Left lung (tissue), 10 donors: ENCODE measurements around the gene PRSS38. TPM values are rescaled to one million over a fixed set of nuclear protein-coding genes. Genes with fewer than 3 reads are reported as not detected.

Source experiments
- ATAC-seq: fragments of 200-7000 bp; cut with Tn5 transposase; one replicate; pipeline ENCODE4 v1.9.1; 2020; ENCODE audit warnings: moderate library complexity
- DNase-seq, 4 donors: peaks; one replicate each; pipeline ENCODE4 v3.0.0-alpha.2; 2013 to 2020
- H3K27ac ChIP-seq, 2 donors: fragments of 200-600 bp; sonication (generic) in 1 of 2; one replicate each; pipeline versions ENCODE4 v1.5.0 to v1.8.0; 2020 to 2021
- H3K27me3 ChIP-seq, 2 donors: fragments of 200-600 bp; sonication (generic) in 1 of 2; one replicate each; pipeline versions ENCODE4 v1.5.0 to v1.8.0; 2020 to 2021
- H3K36me3 ChIP-seq, 2 donors: fragments of 200-600 bp; sonication (generic) in 1 of 2; one replicate each; pipeline versions ENCODE4 v1.5.0 to v1.8.0; 2020 to 2021
- H3K4me1 ChIP-seq, 2 donors: fragments of 200-600 bp; one replicate each; pipeline ENCODE4 v1.8.0; 2021
- H3K4me3 ChIP-seq, 2 donors: fragments of 200-600 bp; sonication (generic) in 1 of 2; one replicate each; pipeline versions ENCODE4 v1.5.0 to v1.8.0; 2020 to 2021; ENCODE audit warnings: mild to moderate bottlenecking in 1 of 2
- H3K9me3 ChIP-seq, 2 donors: fragments of 200-600 bp; sonication (generic) in 1 of 2; one replicate each; pipeline versions ENCODE4 v1.5.0 to v1.8.0; 2020 to 2021
- intact Hi-C, 2 donors: fragments of 100-400 bp; cut with DNase I; formaldehyde crosslinking; loops; one replicate each; pipeline versions ENCODE4 v1.11.2 to v1.14.2; 2022
- polyA plus RNA-seq, 6 donors: library from polyadenylated mRNA; unstranded; fragments of 120-200 nt; gene quantifications; one replicate each; pipeline ENCODE4 v1.2.1, GENCODE V29; 2013; ENCODE audit not compliant: insufficient read length in 6 of 6
- total RNA-seq, 2 donors: library from RNA; stranded (reverse); fragmentation: NEBNext Ultra II Directional; extraction: Animal tissue kit (Norgen Biotek cat#: 25700); gene quantifications; one replicate each; pipeline ENCODE4 v1.2.1, GENCODE V29; 2021
- TF ChIP-seq, protein P1 (sequence below), 2 donors: fragments of 200-600 bp; sonication (generic) in 1 of 2; IDR thresholded peaks; one replicate each; pipeline versions ENCODE4 v1.5.0 to v1.8.0; 2021; ENCODE audit warnings: antibody characterized with exemption in 2 of 2
- donor health status: DM: no; HTN: yes; CAD: no.
- donor health status: DM: no; HTN: no; CAD: no.

The PRSS38 gene
- total and polyA plus RNA-seq, 8 donors, result not detected

DNA sequence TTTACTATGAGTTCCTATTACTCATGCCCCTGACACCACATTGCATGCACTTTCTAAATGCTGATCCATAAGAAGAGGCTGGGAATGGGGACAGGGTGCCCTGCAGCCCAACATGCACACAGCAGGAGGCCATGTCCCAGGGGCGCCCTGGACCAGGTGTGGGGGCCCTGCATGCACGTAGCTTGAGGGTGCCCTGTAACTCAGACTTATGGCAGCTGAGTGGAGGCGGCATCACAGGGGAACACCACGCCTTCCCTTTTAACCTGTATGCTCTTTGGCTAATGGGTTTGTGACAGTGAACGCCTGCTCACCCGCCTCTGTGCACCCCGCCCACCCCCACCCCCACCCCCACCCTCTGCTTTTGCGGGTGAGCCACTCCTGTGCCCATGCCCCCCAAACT is 44.1 kb upstream of the PRSS38 start:
- Histone ChIP-seq H3K4me3 (no peak overlapping the region), H3K4me1 (peaks cover 0 to 12% of the 10 kb centered on the region in 2 donors), H3K27ac (no peak overlapping the region), H3K27me3 (no peaks in the 10 kb centered on the region), H3K36me3 (peaks cover 0 to 69% of the 10 kb centered on the region in 2 donors), H3K9me3 (no peaks in the 10 kb centered on the region)
- TF ChIP-seq, protein P1, sequence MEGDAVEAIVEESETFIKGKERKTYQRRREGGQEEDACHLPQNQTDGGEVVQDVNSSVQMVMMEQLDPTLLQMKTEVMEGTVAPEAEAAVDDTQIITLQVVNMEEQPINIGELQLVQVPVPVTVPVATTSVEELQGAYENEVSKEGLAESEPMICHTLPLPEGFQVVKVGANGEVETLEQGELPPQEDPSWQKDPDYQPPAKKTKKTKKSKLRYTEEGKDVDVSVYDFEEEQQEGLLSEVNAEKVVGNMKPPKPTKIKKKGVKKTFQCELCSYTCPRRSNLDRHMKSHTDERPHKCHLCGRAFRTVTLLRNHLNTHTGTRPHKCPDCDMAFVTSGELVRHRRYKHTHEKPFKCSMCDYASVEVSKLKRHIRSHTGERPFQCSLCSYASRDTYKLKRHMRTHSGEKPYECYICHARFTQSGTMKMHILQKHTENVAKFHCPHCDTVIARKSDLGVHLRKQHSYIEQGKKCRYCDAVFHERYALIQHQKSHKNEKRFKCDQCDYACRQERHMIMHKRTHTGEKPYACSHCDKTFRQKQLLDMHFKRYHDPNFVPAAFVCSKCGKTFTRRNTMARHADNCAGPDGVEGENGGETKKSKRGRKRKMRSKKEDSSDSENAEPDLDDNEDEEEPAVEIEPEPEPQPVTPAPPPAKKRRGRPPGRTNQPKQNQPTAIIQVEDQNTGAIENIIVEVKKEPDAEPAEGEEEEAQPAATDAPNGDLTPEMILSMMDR (IDR thresholded peaks at IDR 0.05), result no peak
- ATAC-seq (no peak), DNase-seq (no peak)
- intact Hi-C loops, result no loop called here

DNA sequence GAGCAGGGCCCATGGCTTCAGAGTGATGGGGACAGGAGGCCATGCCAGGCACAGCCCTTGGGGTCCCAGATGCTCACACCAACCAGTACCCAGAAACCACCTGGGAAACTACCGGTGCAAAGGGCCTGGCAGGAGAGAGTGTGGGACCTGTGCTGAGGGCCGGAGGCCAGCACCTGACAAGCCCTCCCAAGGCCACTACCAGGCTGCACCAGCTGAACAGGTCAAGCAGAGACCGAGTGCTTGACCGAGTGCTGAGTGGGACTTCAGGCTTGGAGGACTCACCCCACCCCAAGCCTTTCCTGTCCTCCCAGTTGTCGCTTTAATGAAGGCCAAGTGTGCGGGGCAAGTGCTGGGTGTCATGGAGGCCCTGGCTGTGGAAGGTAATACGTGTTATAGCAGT is 43.7 kb upstream of the PRSS38 start:
- no peak overlapping the region for H3K4me3 ChIP-seq
- TF ChIP-seq, protein P1 (IDR thresholded peaks at IDR 0.05), result no peak
- DNase-seq (no peak), ATAC-seq (peak; percentile 10)
- H3K9me3 ChIP-seq, result no peaks in the 10 kb centered on the region
- H3K27ac ChIP-seq, result no peak overlapping the region
- intact Hi-C loops, result no loop called here
- H3K4me1 ChIP-seq, result peaks cover 0 to 9% of the 10 kb centered on the region in 2 donors
- no peaks in the 10 kb centered on the region for H3K27me3 ChIP-seq
- peaks cover 0 to 73% of the 10 kb centered on the region in 2 donors for H3K36me3 ChIP-seq

DNA sequence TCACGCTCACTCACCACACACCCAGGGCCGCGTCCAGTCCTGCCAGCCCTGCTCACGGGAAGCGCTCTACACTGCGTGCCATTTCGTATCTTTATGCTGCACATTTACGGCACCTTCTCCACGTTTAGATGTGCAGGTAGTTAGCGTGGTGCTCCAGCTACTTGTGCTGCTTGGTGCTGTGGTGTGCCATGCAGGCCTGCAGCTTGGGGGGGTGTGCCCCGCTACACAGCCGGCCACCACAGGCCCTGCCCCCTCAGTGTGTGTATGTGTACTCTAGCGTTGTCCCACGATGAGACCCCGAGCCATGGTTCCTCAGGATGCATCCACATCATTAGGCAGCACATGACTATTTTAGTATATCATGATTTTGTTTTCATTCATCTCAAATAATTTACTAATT is 41.9 kb upstream of the PRSS38 start:
- Histone ChIP-seq H3K4me1 (no peaks in the 10 kb centered on the region), H3K36me3 (peaks cover 0 to 58% of the 10 kb centered on the region in 2 donors), H3K4me3 (no peak overlapping the region), H3K27ac (no peak overlapping the region), H3K9me3 (no peaks in the 10 kb centered on the region), H3K27me3 (no peaks in the 10 kb centered on the region)
- ATAC-seq (no peak), DNase-seq (no peak)
- intact Hi-C loops, result no loop called here
- TF ChIP-seq, protein P1 (IDR thresholded peaks at IDR 0.05), result no peak

DNA sequence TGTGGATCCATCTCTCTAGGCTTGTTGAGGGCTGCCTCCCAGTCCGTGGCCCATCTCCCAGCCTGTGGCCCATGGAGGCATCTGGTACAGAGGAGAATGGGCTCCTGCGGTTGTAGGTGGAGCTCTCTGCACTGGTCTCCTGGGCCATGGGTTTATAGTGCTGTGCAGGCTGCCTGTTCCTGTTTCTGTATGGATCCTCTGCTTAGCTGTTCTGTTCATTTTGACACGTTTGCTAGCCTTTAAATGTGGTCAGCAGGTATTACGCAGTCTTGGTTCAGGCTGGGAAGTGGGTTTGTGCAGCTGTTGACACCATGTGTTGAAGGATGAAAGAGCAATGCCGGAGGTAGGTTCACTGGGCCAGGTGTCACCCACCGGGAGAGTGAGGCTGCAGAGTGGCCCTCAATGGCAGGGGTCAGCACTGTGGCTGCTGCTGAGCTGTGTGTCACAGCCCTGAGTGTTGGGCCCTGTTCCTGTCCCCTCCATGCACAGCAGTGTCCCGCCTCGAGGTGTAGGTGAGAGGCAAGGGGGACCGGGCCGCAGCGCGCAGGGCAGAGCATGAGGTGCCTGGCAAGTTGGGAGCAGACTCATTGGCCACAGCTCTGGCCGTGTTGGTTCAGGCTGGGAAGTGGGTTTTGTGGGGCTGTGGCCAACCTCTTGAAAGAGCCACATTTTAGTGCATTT is 41.3 kb upstream of the PRSS38 start:
- no peak overlapping the region for H3K4me3 ChIP-seq
- H3K27me3 ChIP-seq, result no peaks in the 10 kb centered on the region
- no peak for ATAC-seq
- peaks cover 0 to 51% of the 10 kb centered on the region in 2 donors for H3K36me3 ChIP-seq
- DNase-seq, result peak in 1 of 4 donors; percentile 77
- H3K27ac ChIP-seq, result no peak overlapping the region
- no peaks in the 10 kb centered on the region for H3K9me3 ChIP-seq
- intact Hi-C loops, result no loop called here
- TF ChIP-seq, protein P1 (IDR thresholded peaks at IDR 0.05), result no peak
- no peaks in the 10 kb centered on the region for H3K4me1 ChIP-seq

DNA sequence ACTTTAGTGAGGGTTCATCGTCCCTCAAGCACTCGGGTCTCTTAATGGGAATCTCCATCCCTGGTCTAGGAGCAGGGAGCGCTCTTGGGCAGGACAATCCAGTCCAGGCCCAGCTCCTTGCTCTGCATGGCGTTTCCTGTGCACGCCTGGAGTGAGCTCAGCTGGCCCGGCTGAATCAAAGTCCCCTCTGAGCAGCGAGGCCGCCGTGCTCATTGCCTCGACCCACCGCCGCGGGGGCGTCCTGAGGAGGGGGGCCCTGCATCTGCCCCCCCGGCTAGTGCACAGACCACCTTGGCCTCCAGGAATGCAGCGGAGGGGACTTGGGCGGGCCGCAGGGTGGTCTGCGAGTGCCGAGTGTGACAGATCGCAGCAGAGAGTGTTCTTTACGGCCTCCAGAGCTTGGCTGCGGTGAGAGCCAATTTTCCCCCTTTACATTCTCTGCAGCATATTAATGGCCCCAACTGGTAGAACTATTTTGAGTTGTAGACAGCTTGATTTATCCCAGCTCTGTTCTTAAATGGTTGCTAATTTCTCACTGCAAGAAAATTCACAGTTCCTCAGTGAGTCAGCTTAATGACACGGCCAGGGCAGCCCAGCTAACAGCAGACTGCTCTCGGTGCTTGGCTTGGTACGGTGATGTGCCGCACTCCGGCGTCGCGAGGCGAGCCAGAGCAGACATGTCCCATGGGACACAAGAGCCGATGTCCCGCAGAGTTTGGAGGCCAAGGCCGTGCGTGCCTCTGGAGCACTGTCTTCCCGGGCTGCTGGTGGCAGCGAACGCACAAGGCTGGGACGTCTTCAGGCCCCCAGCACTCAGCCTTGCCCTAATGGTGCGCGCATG is 40.4 kb upstream of the PRSS38 start:
- peaks cover 0 to 49% of the 10 kb centered on the region in 2 donors for H3K36me3 ChIP-seq
- no peak for ATAC-seq
- H3K27me3 ChIP-seq, result no peaks in the 10 kb centered on the region
- no peak overlapping the region for H3K4me3 ChIP-seq
- H3K4me1 ChIP-seq, result no peaks in the 10 kb centered on the region
- H3K9me3 ChIP-seq, result no peaks in the 10 kb centered on the region
- intact Hi-C loops, result no loop called here
- peak in 1 of 4 donors; percentile 71 for DNase-seq
- TF ChIP-seq, protein P1 (IDR thresholded peaks at IDR 0.05), result no peak
- no peak overlapping the region for H3K27ac ChIP-seq
